Naive thymus-derived CD4-positive, alpha-beta T cell (primary cell): ENCODE measurements around the gene GRIK2. TPM values are rescaled to one million over a fixed set of nuclear protein-coding genes. Genes with fewer than 3 reads are reported as not detected.
A peak's percentile ranks its signal among the peaks of the same experiment; 100 is the strongest.

Experiments used
- ATAC-seq: fragments of 150-1000 bp; cut with Tn5 transposase; 2 replicates; pipeline ENCODE4 v1.10.0; 2021; ENCODE audit warnings: mild to moderate bottlenecking, moderate library complexity
- CTCF ChIA-PET: fragments of 350-600 bp; sonication (Branson Sonifier 250); formaldehyde crosslinking; loops from one replicate; lab custom pipeline; 2021; ENCODE audit warnings: antibody characterized with exemption; lab: Charles Lee
- POLR2A ChIA-PET: fragments of 350-600 bp; sonication (Branson Sonifier 250); formaldehyde crosslinking; loops from one replicate; lab custom pipeline; 2021; ENCODE audit warnings: antibody characterized with exemption, inconsistent platforms; lab: Charles Lee
- DNase-seq, 9 donors: peaks; one replicate each; pipeline versions ENCODE4 v3.0.0 to v3.0.0-alpha.2; 2020 to 2022; ENCODE audit warnings: mixed read lengths in 1 of 9
- H3K27ac ChIP-seq: one replicate; pipeline ENCODE4 v1.7.0; 2013; ENCODE audit warnings: mild to moderate bottlenecking, low read depth, low read length, moderate library complexity
- H3K27me3 ChIP-seq, 2 donors: one replicate each; pipeline ENCODE4 v1.7.0; 2013; ENCODE audit warnings: low read length in 2 of 2, mild to moderate bottlenecking in 2 of 2, moderate library complexity in 2 of 2; ENCODE audit not compliant: control insufficient read depth in 2 of 2, insufficient read depth in 2 of 2
- H3K36me3 ChIP-seq, 3 experiments: 1 replicate in 2 of 3; 2 replicates in 1 of 3; pipeline ENCODE4 v1.7.0; 2013; ENCODE audit warnings: low read length in 3 of 3, mild to moderate bottlenecking in 3 of 3, moderate library complexity in 1 of 3; ENCODE audit not compliant: insufficient read depth in 3 of 3, control insufficient read depth in 2 of 3
- H3K4me1 ChIP-seq, 2 donors: one replicate each; pipeline ENCODE4 v1.7.0; 2013; ENCODE audit warnings: low read length in 2 of 2, mild to moderate bottlenecking in 2 of 2, moderate library complexity in 1 of 2; ENCODE audit not compliant: control insufficient read depth in 2 of 2, insufficient read depth in 2 of 2
- H3K4me3 ChIP-seq: 2 replicates; pipeline ENCODE4 v1.7.0; 2013; ENCODE audit warnings: mild to moderate bottlenecking, low read length
- H3K9me3 ChIP-seq, 3 experiments: 1 replicate in 2 of 3; 2 replicates in 1 of 3; pipeline ENCODE4 v1.7.0; 2013; ENCODE audit warnings: low read length in 3 of 3; ENCODE audit not compliant: control insufficient read depth in 2 of 3
- H3K27ac Mint-ChIP-seq, 9 donors: one replicate each; pipeline ENCODE4 v1.8.0; 2020 to 2022; ENCODE audit warnings: mixed read lengths in 9 of 9, mild to moderate bottlenecking in 8 of 9, moderate library complexity in 5 of 9, inconsistent platforms in 2 of 9
- H3K27me3 Mint-ChIP-seq, 5 donors: one replicate each; pipeline ENCODE4 v1.8.0; 2021 to 2022; ENCODE audit warnings: mixed read lengths in 5 of 5, mild to moderate bottlenecking in 1 of 5
- H3K36me3 Mint-ChIP-seq, 5 donors: one replicate each; pipeline ENCODE4 v1.8.0; 2020 to 2022; ENCODE audit warnings: mixed read lengths in 5 of 5, mild to moderate bottlenecking in 3 of 5, inconsistent platforms in 1 of 5
- H3K4me1 Mint-ChIP-seq, 7 donors: one replicate each; pipeline ENCODE4 v1.8.0; 2020 to 2022; ENCODE audit warnings: mixed read lengths in 7 of 7, mild to moderate bottlenecking in 3 of 7, inconsistent platforms in 1 of 7
- H3K4me3 Mint-ChIP-seq, 10 donors: one replicate each; pipeline ENCODE4 v1.8.0; 2020 to 2022; ENCODE audit warnings: mild to moderate bottlenecking in 10 of 10, mixed read lengths in 10 of 10, moderate library complexity in 6 of 10, inconsistent platforms in 2 of 10
- H3K9me3 Mint-ChIP-seq, 11 donors: one replicate each; pipeline ENCODE4 v1.8.0; 2020 to 2022; ENCODE audit warnings: mixed read lengths in 11 of 11, mild to moderate bottlenecking in 4 of 11, inconsistent platforms in 1 of 11, moderate library complexity in 1 of 11
- intact Hi-C, 2 donors: fragments of 100-400 bp; cut with micrococcal nuclease; formaldehyde crosslinking; loops; one replicate each; pipeline ENCODE4 v1.15.1; 2023
- polyA plus RNA-seq, 2 donors: library from polyadenylated mRNA; unstranded; fragments of 300-500 nt; fragmentation: Illumina TruSeq; gene quantifications; one replicate each; pipeline ENCODE4 v1.2.3, GENCODE V29; 2021
- total RNA-seq, 6 experiments: library from RNA in 5 of 6; stranded (reverse) in 5 of 6; gene quantifications; 1 replicate in 5 of 6; 2 replicates in 1 of 6; pipeline ENCODE4 v1.2.3 and lab custom pipeline; 2021 to 2026

GRIK2 gene
- total and polyA plus RNA-seq, 7 experiments from 2014 or later = 0.16 to 0.22 TPM; not detected in 5

GRCh38 chr6:101399616-101400162 is 6.2 kb downstream of the GRIK2 start:
- H3K27me3 ChIP-seq = peaks cover 3 to 4% of the 10 kb centered on the region in 2 donors
- no peaks in the 10 kb centered on the region for H3K4me1 ChIP-seq
- ChIA-PET CTCF (no interaction called here), POLR2A (no interaction called here)
- no peaks in the 10 kb centered on the region for H3K36me3 ChIP-seq
- Mint-ChIP-seq H3K4me3 (no peak overlapping the region), H3K36me3 (peaks cover 0 to 12% (median 3%) of the 10 kb centered on the region in 5 donors), H3K9me3 (peaks cover 2 to 61% (median 14%) of the 10 kb centered on the region in 11 donors), H3K27ac (no peak overlapping the region), H3K4me1 (peaks cover 0 to 3% (median 0%) of the 10 kb centered on the region in 7 donors), H3K27me3 (peaks cover 64 to 85% (median 65%) of the 10 kb centered on the region in 5 donors)
- no peak overlapping the region for H3K27ac ChIP-seq
- intact Hi-C loops = loop anchor here in 1 of 2 donors (5.0 kb wide), 3 partner anchors 932 to 1787 kb away; no protein-coding TSS in a partner anchor
- H3K9me3 ChIP-seq = no peaks in the 10 kb centered on the region
- no peak overlapping the region for H3K4me3 ChIP-seq
- DNase-seq (no peak), ATAC-seq (no peak)

- CTCF ChIA-PET = no interaction called here
- intact Hi-C loops = loop anchor here in 1 of 2 donors (5.0 kb wide), 2 partner anchors 953 to 1788 kb away; no protein-coding TSS in a partner anchor
These were observed 7.0 kb downstream of the GRIK2 start for GRCh38 chr6:101400326-101401135.

GRCh38 chr6:101401171-101401570 is 7.7 kb downstream of the GRIK2 start:
- no peak overlapping the region for H3K27ac ChIP-seq
- peaks cover 0 to 4% of the 10 kb centered on the region in 2 donors for H3K27me3 ChIP-seq
- H3K36me3 ChIP-seq = no peaks in the 10 kb centered on the region
- ChIA-PET CTCF (no interaction called here), POLR2A (interaction anchor here (0.6 kb wide), 1 partner anchor 75 kb away, joined by 3 read pairs; no protein-coding TSS in a partner anchor)
- H3K4me3 ChIP-seq = no peak overlapping the region
- H3K36me3 Mint-ChIP-seq = peaks cover 0 to 12% (median 3%) of the 10 kb centered on the region in 5 donors
- ATAC-seq (no peak), DNase-seq (no peak)
- H3K4me1 Mint-ChIP-seq = peaks cover 0 to 4% (median 0%) of the 10 kb centered on the region in 7 donors
- intact Hi-C loops = loop anchor here in 1 of 2 donors (5.0 kb wide), 2 partner anchors 954 to 1789 kb away; no protein-coding TSS in a partner anchor
- H3K4me1 ChIP-seq = no peaks in the 10 kb centered on the region
- H3K27ac Mint-ChIP-seq = no peak overlapping the region
- H3K9me3 ChIP-seq = no peaks in the 10 kb centered on the region
- H3K4me3 Mint-ChIP-seq = peak overlapping the region in 1 of 10 donors; percentile 24
- H3K9me3 Mint-ChIP-seq = peaks cover 2 to 56% (median 14%) of the 10 kb centered on the region in 11 donors
- peaks cover 57 to 74% (median 62%) of the 10 kb centered on the region in 5 donors for H3K27me3 Mint-ChIP-seq

More at GRCh38 chr6:101400326-101401135, 7.0 kb downstream of the GRIK2 start:
- ATAC-seq (no peak), DNase-seq (no peak)
- no peak overlapping the region for H3K4me3 Mint-ChIP-seq
- Histone ChIP-seq H3K36me3 (no peaks in the 10 kb centered on the region), H3K4me3 (no peak overlapping the region), H3K4me1 (no peaks in the 10 kb centered on the region), H3K9me3 (no peaks in the 10 kb centered on the region), H3K27me3 (peaks cover 0 to 4% of the 10 kb centered on the region in 2 donors), H3K27ac (no peak overlapping the region)
- H3K4me1 Mint-ChIP-seq = peaks cover 0 to 4% (median 0%) of the 10 kb centered on the region in 7 donors
- POLR2A ChIA-PET = interaction anchor here (0.6 kb wide), 1 partner anchor 76 kb away, joined by 3 read pairs; no protein-coding TSS in a partner anchor
- H3K27me3 Mint-ChIP-seq = peaks cover 61 to 80% (median 62%) of the 10 kb centered on the region in 5 donors
- peaks cover 2 to 57% (median 14%) of the 10 kb centered on the region in 11 donors for H3K9me3 Mint-ChIP-seq
- no peak overlapping the region for H3K27ac Mint-ChIP-seq
- peaks cover 0 to 12% (median 3%) of the 10 kb centered on the region in 5 donors for H3K36me3 Mint-ChIP-seq

- ATAC-seq = no peak
- no peak overlapping the region for H3K4me3 ChIP-seq
- no peak overlapping the region for H3K27ac Mint-ChIP-seq
- no peak for DNase-seq
- no peaks in the 10 kb centered on the region for H3K9me3 ChIP-seq
- H3K4me1 ChIP-seq = no peaks in the 10 kb centered on the region
- no peaks in the 10 kb centered on the region for H3K36me3 ChIP-seq
- no peak overlapping the region for H3K4me3 Mint-ChIP-seq
- ChIA-PET CTCF (no interaction called here), POLR2A (no interaction called here)
- peaks cover 0 to 4% of the 10 kb centered on the region in 2 donors for H3K27me3 ChIP-seq
- H3K9me3 Mint-ChIP-seq = peaks cover 2 to 54% (median 14%) of the 10 kb centered on the region in 11 donors
- peaks cover 0 to 12% (median 3%) of the 10 kb centered on the region in 5 donors for H3K36me3 Mint-ChIP-seq
- intact Hi-C loops = loop anchor here in 1 of 2 donors (5.0 kb wide), 2 partner anchors 955 to 1790 kb away; no protein-coding TSS in a partner anchor
- no peak overlapping the region for H3K27ac ChIP-seq
- peaks cover 54 to 76% (median 62%) of the 10 kb centered on the region in 5 donors for H3K27me3 Mint-ChIP-seq
- peaks cover 0 to 4% (median 0%) of the 10 kb centered on the region in 7 donors for H3K4me1 Mint-ChIP-seq
These were observed 8.5 kb downstream of the GRIK2 start for GRCh38 chr6:101401792-101402621.

- no peak overlapping the region for H3K27ac ChIP-seq
- peaks cover 0 to 4% of the 10 kb centered on the region in 2 donors for H3K27me3 ChIP-seq
- DNase-seq (no peak), ATAC-seq (no peak)
- H3K4me3 ChIP-seq = no peak overlapping the region
- Mint-ChIP-seq H3K4me3 (no peak overlapping the region), H3K9me3 (peaks cover 2 to 51% (median 14%) of the 10 kb centered on the region in 11 donors), H3K27me3 (peaks cover 52 to 77% (median 62%) of the 10 kb centered on the region in 5 donors), H3K4me1 (peaks cover 0 to 4% (median 0%) of the 10 kb centered on the region in 7 donors), H3K27ac (no peak overlapping the region), H3K36me3 (peaks cover 0 to 12% (median 3%) of the 10 kb centered on the region in 5 donors)
- intact Hi-C loops = loop anchor here in 1 of 2 donors (5.0 kb wide), 2 partner anchors 955 to 1790 kb away; no protein-coding TSS in a partner anchor
- ChIA-PET POLR2A (no interaction called here), CTCF (no interaction called here)
- no peaks in the 10 kb centered on the region for H3K4me1 ChIP-seq
- H3K36me3 ChIP-seq = no peaks in the 10 kb centered on the region
- no peaks in the 10 kb centered on the region for H3K9me3 ChIP-seq
These were observed 9.1 kb downstream of the GRIK2 start for GRCh38 chr6:101402622-101403031.
